ENCODE measurements around the gene C20orf202. TPM values are rescaled to one million over a fixed set of nuclear protein-coding genes. Genes with fewer than 3 reads are reported as not detected.

C20orf202 gene
- total and polyA plus RNA-seq, 9 of the 15 experiments (the other 6 are each of a cell fraction or from before 2014, with no cell fraction given): 0.03 to 0.24 (median 0.15) TPM; not detected in 4

GRCh38 chr20:1160496-1160895 is 42.8 kb upstream of the C20orf202 start:
- Histone ChIP-seq H3K4me2 (ENCODE audit: insufficient read depth, low read length) (no peak overlapping the region), H2AFZ (ENCODE audit: low read depth, low read length) (no peak overlapping the region), H3K27ac (ENCODE audit: extremely low read depth, low read depth, low read length) (no peak overlapping the region), H4K20me1 (replicated peaks; ENCODE audit: control insufficient read depth, insufficient read depth, low read length) (no peaks in the 10 kb centered on the region), H3K27me3 (ENCODE audit: control insufficient read depth in 2 of 2, insufficient read depth in 2 of 2, low read length in 2 of 2) (no peaks in the 10 kb centered on the region), H3K36me3 (ENCODE audit: control insufficient read depth, insufficient read depth, low read length) (peaks cover 54% of the 10 kb centered on the region; the same call in 2 of the 3 replicates), H3K79me2 (ENCODE audit: control insufficient read depth, insufficient read depth, low read length) (no peaks in the 10 kb centered on the region), H3K4me3 (no peak overlapping the region), H3K9me3 (replicated peaks; ENCODE audit: control insufficient read depth, insufficient read depth, low read depth, low read length) (no peaks in the 10 kb centered on the region), H3K4me1 (replicated peaks in 1 of 2; ENCODE audit: control insufficient read depth in 2 of 2, insufficient read depth in 2 of 2, low read length in 2 of 2) (no peaks in the 10 kb centered on the region), H3K9me1 (ENCODE audit: control insufficient read depth, insufficient read depth, low read length) (no peaks in the 10 kb centered on the region), H3K9ac (ENCODE audit: insufficient read depth in 1 of 2, low read depth in 2 of 2, low read length in 2 of 2) (no peak overlapping the region)
- ATAC-seq: no peak
- ChIA-PET CTCF (ENCODE audit: low intra/inter-chr PET ratio) (no interaction called here), POLR2A (interaction anchor here (0.6 to 0.7 kb wide), 2 partner anchors 14 to 142 kb away, joined by 3 to 5 read pairs; no protein-coding TSS in a partner anchor)
- no peak for FAIRE-seq
- WGBS (ENCODE audit: insufficient coverage, low coverage, missing lambda C conversion rate): 95% methylated on average over 9 of the region's 10 CpGs
- in situ Hi-C loops (cut with MboI): no loop called here
- DNase-seq (ENCODE audit: extremely low read depth in 1 of 4, low spot score in 3 of 4): no peak
- intact Hi-C loops (cut with micrococcal nuclease): no loop called here
- no TSS peak for BruUV-seq (replicated peaks)
- TF ChIP-seq CBFB (CRISPR knock-in tag; IDR thresholded peaks at IDR 0.05) (no peak), ZNF584 (CRISPR knock-in tag; IDR thresholded peaks at IDR 0.05; ENCODE audit: low read depth) (no peak), NBN (IDR thresholded peaks at IDR 0.05; ENCODE audit: low read depth) (no peak), ZNF277 (CRISPR knock-in tag; IDR thresholded peaks at IDR 0.05; ENCODE audit: borderline replicate concordance) (no peak), ZNF121 (CRISPR knock-in tag; conservative IDR thresholded peaks at IDR 0.05) (no peak), TEAD4 (IDR thresholded peaks at IDR 0.05; ENCODE audit: low read length) (no peak), TEAD4 (CRISPR knock-in tag; IDR thresholded peaks at IDR 0.05; ENCODE audit: borderline replicate concordance) (no peak)
- TF ChIP-seq, protein P1, sequence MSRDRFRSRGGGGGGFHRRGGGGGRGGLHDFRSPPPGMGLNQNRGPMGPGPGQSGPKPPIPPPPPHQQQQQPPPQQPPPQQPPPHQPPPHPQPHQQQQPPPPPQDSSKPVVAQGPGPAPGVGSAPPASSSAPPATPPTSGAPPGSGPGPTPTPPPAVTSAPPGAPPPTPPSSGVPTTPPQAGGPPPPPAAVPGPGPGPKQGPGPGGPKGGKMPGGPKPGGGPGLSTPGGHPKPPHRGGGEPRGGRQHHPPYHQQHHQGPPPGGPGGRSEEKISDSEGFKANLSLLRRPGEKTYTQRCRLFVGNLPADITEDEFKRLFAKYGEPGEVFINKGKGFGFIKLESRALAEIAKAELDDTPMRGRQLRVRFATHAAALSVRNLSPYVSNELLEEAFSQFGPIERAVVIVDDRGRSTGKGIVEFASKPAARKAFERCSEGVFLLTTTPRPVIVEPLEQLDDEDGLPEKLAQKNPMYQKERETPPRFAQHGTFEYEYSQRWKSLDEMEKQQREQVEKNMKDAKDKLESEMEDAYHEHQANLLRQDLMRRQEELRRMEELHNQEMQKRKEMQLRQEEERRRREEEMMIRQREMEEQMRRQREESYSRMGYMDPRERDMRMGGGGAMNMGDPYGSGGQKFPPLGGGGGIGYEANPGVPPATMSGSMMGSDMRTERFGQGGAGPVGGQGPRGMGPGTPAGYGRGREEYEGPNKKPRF (IDR thresholded peaks at IDR 0.05; ENCODE audit: low read depth, low read length): no peak
- TF ChIP-seq, protein P2, sequence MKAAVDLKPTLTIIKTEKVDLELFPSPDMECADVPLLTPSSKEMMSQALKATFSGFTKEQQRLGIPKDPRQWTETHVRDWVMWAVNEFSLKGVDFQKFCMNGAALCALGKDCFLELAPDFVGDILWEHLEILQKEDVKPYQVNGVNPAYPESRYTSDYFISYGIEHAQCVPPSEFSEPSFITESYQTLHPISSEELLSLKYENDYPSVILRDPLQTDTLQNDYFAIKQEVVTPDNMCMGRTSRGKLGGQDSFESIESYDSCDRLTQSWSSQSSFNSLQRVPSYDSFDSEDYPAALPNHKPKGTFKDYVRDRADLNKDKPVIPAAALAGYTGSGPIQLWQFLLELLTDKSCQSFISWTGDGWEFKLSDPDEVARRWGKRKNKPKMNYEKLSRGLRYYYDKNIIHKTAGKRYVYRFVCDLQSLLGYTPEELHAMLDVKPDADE (conservative IDR thresholded peaks at IDR 0.05; ENCODE audit: control insufficient read depth, low read depth, low read length): no peak
